ENCODE results near the gene RNU1-3. TPM values are rescaled to one million over a fixed set of nuclear protein-coding genes. Genes with fewer than 3 reads are reported as not detected.

Gene RNU1-3
- total RNA-seq, 2 experiments from 2014 or later, result 4,982 to 5,937 TPM

DNA sequence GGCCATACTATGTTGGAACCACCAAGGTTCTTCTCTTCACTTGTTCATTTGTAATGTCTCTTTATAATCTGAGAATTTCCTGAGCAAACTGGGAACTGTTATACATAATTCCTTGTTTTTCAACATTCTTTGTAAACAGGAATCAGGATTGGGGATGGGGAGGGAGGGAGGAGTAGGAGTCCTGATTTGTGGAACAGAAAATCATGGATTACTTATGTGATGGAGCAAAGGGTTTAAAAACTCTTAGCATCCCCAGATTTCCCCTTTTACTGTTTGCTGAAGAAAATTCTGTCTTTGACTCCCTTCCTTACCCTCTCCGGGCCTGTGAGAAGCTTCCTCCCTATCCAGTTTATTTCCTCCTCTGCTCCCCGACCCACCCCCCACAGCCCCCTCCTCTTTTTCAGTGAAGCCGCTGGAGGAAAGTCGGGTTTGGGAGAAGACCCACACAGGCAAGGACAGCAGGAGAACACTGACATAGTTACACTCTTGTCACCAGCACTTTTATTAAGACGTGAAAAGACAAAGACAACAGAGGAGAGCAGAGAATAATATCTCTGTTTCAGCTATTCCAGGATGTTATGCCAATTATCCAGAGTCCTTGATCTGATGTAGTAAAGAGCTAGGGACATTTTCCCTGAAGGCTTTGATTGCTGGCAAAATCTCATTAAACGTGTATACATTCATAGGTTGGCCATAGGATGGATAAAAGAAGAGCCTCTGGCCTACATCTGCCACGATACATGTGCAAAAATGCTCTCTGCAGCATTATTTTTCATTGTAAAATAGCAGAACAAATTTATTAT, 48.8 kb downstream of the RNU1-3 start:
- CTCF ChIA-PET, result interaction anchor here (1.3 kb wide), 1 partner anchor 8 kb away, joined by 3 read pairs; no protein-coding TSS in a partner anchor
- H3K4me3 ChIP-seq (ENCODE audit: low read length), result no peak overlapping the region
- peaks cover 27% of the 10 kb centered on the region for H3K36me3 ChIP-seq (ENCODE audit: insufficient read depth, low read length)
- Mint-ChIP-seq H3K36me3 (ENCODE audit: low read depth) (no peaks in the 10 kb centered on the region), H3K4me3 (no peak overlapping the region), H3K9me3 (no peaks in the 10 kb centered on the region), H3K27me3 (no peaks in the 10 kb centered on the region), H3K27ac (no peak overlapping the region), H3K4me1 (ENCODE audit: low read depth) (no peaks in the 10 kb centered on the region)
- no peak overlapping the region for H3K27ac ChIP-seq (ENCODE audit: low read depth in 1 of 2, low read length in 2 of 2)
- peak in 1 of 14 experiments; percentile 27 for DNase-seq
- peaks cover 2 to 9% of the 10 kb centered on the region in 2 experiments for H3K27me3 ChIP-seq (ENCODE audit: control insufficient read depth in 1 of 2, insufficient read depth in 2 of 2, low read length in 2 of 2)
- POLR2A ChIA-PET, result no interaction called here
- TF ChIP-seq, protein P1, sequence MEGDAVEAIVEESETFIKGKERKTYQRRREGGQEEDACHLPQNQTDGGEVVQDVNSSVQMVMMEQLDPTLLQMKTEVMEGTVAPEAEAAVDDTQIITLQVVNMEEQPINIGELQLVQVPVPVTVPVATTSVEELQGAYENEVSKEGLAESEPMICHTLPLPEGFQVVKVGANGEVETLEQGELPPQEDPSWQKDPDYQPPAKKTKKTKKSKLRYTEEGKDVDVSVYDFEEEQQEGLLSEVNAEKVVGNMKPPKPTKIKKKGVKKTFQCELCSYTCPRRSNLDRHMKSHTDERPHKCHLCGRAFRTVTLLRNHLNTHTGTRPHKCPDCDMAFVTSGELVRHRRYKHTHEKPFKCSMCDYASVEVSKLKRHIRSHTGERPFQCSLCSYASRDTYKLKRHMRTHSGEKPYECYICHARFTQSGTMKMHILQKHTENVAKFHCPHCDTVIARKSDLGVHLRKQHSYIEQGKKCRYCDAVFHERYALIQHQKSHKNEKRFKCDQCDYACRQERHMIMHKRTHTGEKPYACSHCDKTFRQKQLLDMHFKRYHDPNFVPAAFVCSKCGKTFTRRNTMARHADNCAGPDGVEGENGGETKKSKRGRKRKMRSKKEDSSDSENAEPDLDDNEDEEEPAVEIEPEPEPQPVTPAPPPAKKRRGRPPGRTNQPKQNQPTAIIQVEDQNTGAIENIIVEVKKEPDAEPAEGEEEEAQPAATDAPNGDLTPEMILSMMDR (IDR thresholded peaks at IDR 0.05), result no peak
- intact Hi-C loops (cut with DNase I, micrococcal nuclease), result loop anchor here in 1 of 2 experiments (5.0 to 10.0 kb wide), 4 partner anchors 123 to 324 kb away; partner anchors contain the start of genes CROCC and SZRD1
- no peaks in the 10 kb centered on the region for H3K9me3 ChIP-seq (ENCODE audit: control insufficient read depth in 1 of 2, insufficient read depth in 1 of 2, low read length in 2 of 2)
- peaks cover 10% of the 10 kb centered on the region for H3K4me1 ChIP-seq (ENCODE audit: insufficient read depth, low read length)
- no peak for ATAC-seq (ENCODE audit: poor library complexity)

DNA sequence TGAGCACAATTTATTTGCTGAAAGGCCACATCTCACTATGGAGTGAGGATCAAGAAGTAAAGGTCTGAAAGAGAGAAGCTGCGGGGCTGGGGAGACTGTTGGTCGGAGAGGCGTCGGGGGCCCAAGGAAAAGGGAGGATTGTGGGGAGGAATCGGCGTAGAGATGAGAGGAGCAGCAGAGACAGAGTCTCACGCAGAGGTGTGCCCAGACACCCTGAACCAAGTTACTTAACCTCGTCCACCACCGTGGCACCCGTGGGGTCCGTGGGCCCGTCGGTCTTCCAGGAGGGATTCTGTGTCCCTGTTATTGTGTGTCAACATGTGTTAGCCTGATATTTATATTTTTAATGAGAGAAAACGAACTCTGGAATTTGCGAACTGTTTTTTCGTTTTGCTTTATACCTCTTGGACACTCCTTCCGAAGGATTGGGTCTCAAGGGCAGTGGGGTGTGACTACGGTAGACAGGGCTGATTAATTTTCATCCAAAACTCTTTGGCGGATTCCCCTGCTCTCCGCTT, 49.6 kb downstream of the RNU1-3 start:
- Mint-ChIP-seq H3K27ac (no peak overlapping the region), H3K36me3 (ENCODE audit: low read depth) (no peaks in the 10 kb centered on the region), H3K4me3 (no peak overlapping the region), H3K9me3 (no peaks in the 10 kb centered on the region), H3K27me3 (no peaks in the 10 kb centered on the region), H3K4me1 (ENCODE audit: low read depth) (no peaks in the 10 kb centered on the region)
- ChIA-PET CTCF (interaction anchor here (1.0 to 2.0 kb wide), 2 partner anchors 8 to 99 kb away, joined by 4 to 8 read pairs; no protein-coding TSS in a partner anchor), POLR2A (interaction anchor here (1.9 kb wide), 1 partner anchor 288 kb away, joined by 4 read pairs; no protein-coding TSS in a partner anchor)
- intact Hi-C loops (cut with DNase I, micrococcal nuclease), result loop anchor here in 1 of 2 experiments (5.0 to 10.0 kb wide), 4 partner anchors 122 to 325 kb away; partner anchors contain the start of genes CROCC and SZRD1
- peak in 3 of 14 experiments; percentile 3 to 36 (median 35) for DNase-seq
- Histone ChIP-seq H3K4me1 (ENCODE audit: insufficient read depth, low read length) (peaks cover 18% of the 10 kb centered on the region), H3K27ac (ENCODE audit: low read depth in 1 of 2, low read length in 2 of 2) (no peak overlapping the region), H3K9me3 (ENCODE audit: control insufficient read depth in 1 of 2, insufficient read depth in 1 of 2, low read length in 2 of 2) (no peaks in the 10 kb centered on the region), H3K36me3 (ENCODE audit: insufficient read depth, low read length) (peaks cover 22% of the 10 kb centered on the region), H3K27me3 (ENCODE audit: control insufficient read depth in 1 of 2, insufficient read depth in 2 of 2, low read length in 2 of 2) (peaks cover 2 to 9% of the 10 kb centered on the region in 2 experiments), H3K4me3 (ENCODE audit: low read length) (no peak overlapping the region)
- no peak for ATAC-seq (ENCODE audit: poor library complexity)
- TF ChIP-seq, protein P1 (IDR thresholded peaks at IDR 0.05), result no peak

Other genes with a start within 250 kb of the RNU1-3 start
- not detected for gene SPATA21, start 229.5 kb downstream of the RNU1-3 start, total RNA-seq
- gene NECAP2, start 226.2 kb downstream of the RNU1-3 start, total RNA-seq, result 10 to 100 TPM; 65.8 to 66.0 TPM
- 1,000 to 10,000 TPM; 4,982 to 5,937 TPM for gene RNU1-1, start 152.7 kb downstream of the RNU1-3 start, total RNA-seq
- 10 to 100 TPM; 15.0 to 15.9 TPM for gene NBPF1, start 53.4 kb downstream of the RNU1-3 start, total RNA-seq
- 1,000 to 10,000 TPM; 4,982 to 5,937 TPM for gene RNU1-4, start 73.6 kb upstream of the RNU1-3 start, total RNA-seq
- gene RNU1-2, start 229.0 kb upstream of the RNU1-3 start, total RNA-seq, result 1,000 to 10,000 TPM; 4,982 to 5,937 TPM